GM12878 (cell line): ENCODE data around the gene TRMT1. TPM values are rescaled to one million over a fixed set of nuclear protein-coding genes. Genes with fewer than 3 reads are reported as not detected.

Experiments
- ATAC-seq: fragments of 200-7000 bp; cut with Tn5 transposase; 3 replicates; pipeline ENCODE4 v1.9.1; 2020; ENCODE audit warnings: mild to moderate bottlenecking, moderate library complexity
- BruUV-seq: library from RNA; stranded (reverse); fragments of 400-500 nt; replicated peaks from 2 replicates; lab custom pipeline; 2021; lab: Mats Ljungman, UMichigan
- CTCF ChIA-PET: fragments of 300-600 bp; sonication (Branson Sonifier 250); formaldehyde crosslinking; extraction: SDS; loops from one replicate; lab custom pipeline; 2021; ENCODE audit warnings: inconsistent platforms; lab: Yijun Ruan, JAX
- POLR2A ChIA-PET: fragments of 350-600 bp; formaldehyde crosslinking; extraction: SDS; loops from one replicate; lab custom pipeline; 2021; ENCODE audit warnings: inconsistent platforms; lab: Charles Lee
- RAD21 ChIA-PET: fragments of 300-600 bp; sonication (Branson Sonifier 250); formaldehyde crosslinking; loops from one replicate; lab custom pipeline; 2023; ENCODE audit warnings: antibody characterized with exemption; ENCODE audit not compliant: unreplicated experiment; lab: Charles Lee
- SMC1A ChIA-PET: fragments of 300-600 bp; sonication (Branson Sonifier 250); formaldehyde crosslinking; loops from one replicate; lab custom pipeline; 2023; ENCODE audit not compliant: unreplicated experiment, uncharacterized antibody; lab: Charles Lee
- DNase-seq: peaks from one replicate; pipeline ENCODE4 v3.0.0-alpha.2; 2011; ENCODE audit warnings: low read depth, low spot score
- FAIRE-seq: peaks from 3 replicates; lab custom pipeline; 2011; peaks lifted over from hg19 to GRCh38; lab: Jason Lieb, UNC
- H2AFZ ChIP-seq: 2 replicates; pipeline ENCODE4 v1.6.0; 2011; ENCODE audit warnings: low read depth, low read length, control low read depth; ENCODE audit not compliant: control insufficient read depth
- H3K27ac ChIP-seq: 2 replicates; pipeline ENCODE4 v1.5.1; 2011; ENCODE audit warnings: control low read depth; ENCODE audit not compliant: control insufficient read depth, insufficient read depth
- H3K27me3 ChIP-seq, 2 experiments: replicated peaks in 1 of 2; 2 replicates each; pipeline versions ENCODE4 v1.6.0 to v1.6.1; 2011; ENCODE audit warnings: low read length in 1 of 2; ENCODE audit not compliant: control insufficient read depth in 2 of 2, insufficient read depth in 2 of 2
- H3K36me3 ChIP-seq, 2 experiments: 2 replicates each; pipeline ENCODE4 v1.5.1; 2011; ENCODE audit warnings: low read length in 1 of 2; ENCODE audit not compliant: control insufficient read depth in 2 of 2, insufficient read depth in 2 of 2
- H3K4me1 ChIP-seq: 2 replicates; pipeline ENCODE4 v1.6.1; 2011; ENCODE audit warnings: mild to moderate bottlenecking, low read length, moderate library complexity, mixed read lengths; ENCODE audit not compliant: control insufficient read depth, insufficient read depth
- H3K4me2 ChIP-seq: 2 replicates; pipeline ENCODE4 v1.6.0; 2011; ENCODE audit warnings: control low read depth; ENCODE audit not compliant: control insufficient read depth, insufficient read depth
- H3K4me3 ChIP-seq: fragments of 200-600 bp; sonication (generic); 2 replicates; pipeline ENCODE4 v1.5.1; 2016
- H3K79me2 ChIP-seq: 2 replicates; pipeline ENCODE4 v1.6.0; 2011; ENCODE audit warnings: low read length; ENCODE audit not compliant: control insufficient read depth, insufficient read depth
- H3K9ac ChIP-seq: 2 replicates; pipeline ENCODE4 v1.8.0; 2011; ENCODE audit warnings: low read length, control low read depth, mixed read lengths; ENCODE audit not compliant: control insufficient read depth, insufficient read depth
- H3K9me3 ChIP-seq: replicated peaks from 3 replicates; pipeline ENCODE4 v1.5.1; 2011; ENCODE audit warnings: mild to moderate bottlenecking, low read length; ENCODE audit not compliant: control insufficient read depth, insufficient read depth
- H4K20me1 ChIP-seq: 2 replicates; pipeline ENCODE4 v1.6.0; 2011; ENCODE audit not compliant: control insufficient read depth, insufficient read depth
- ASH2L ChIP-seq: fragments of 300-600, 200-600 bp; sonication (generic); IDR thresholded peaks from 2 replicates; pipeline ENCODE4 v1.6.1; 2017; ENCODE audit warnings: low read depth, mild to moderate bottlenecking, borderline replicate concordance
- WRNIP1 ChIP-seq: IDR thresholded peaks from 2 replicates; pipeline ENCODE4 v1.6.1; 2011; ENCODE audit warnings: low read depth, low read length, improper control_type of control experiment, borderline replicate concordance
- WGBS: methylation state at CpG from one replicate; pipeline ENCODE4 v1.1.6; 2016; ENCODE audit warnings: low lambda C conversion rate; ENCODE audit not compliant: insufficient replicate concordance, insufficient coverage; ENCODE audit errors: missing lambda C conversion rate; 5-methylcytosine and 5-hydroxymethylcytosine counted together
- in situ Hi-C: fragments of 300-500 bp; cut with MboI; formaldehyde crosslinking; loops from 9 replicates; pipeline ENCODE4 v1.14.3; 2018; ENCODE audit warnings: mixed read lengths
- intact Hi-C: fragments of 100-400 bp; cut with micrococcal nuclease; formaldehyde crosslinking; loops from one replicate; pipeline ENCODE4 v1.14.2; 2022; ENCODE audit not compliant: unreplicated experiment
- polyA plus RNA-seq, 11 experiments: library from polyadenylated mRNA; depleted of rRNA in 4 of 11; unstranded in 6 of 11; stranded (reverse) in 5 of 11; fragments of >200 nt; fragmentation: Nextera tagmentation in 4 of 11; fragmentation: Illumina TruSeq in 1 of 11; extraction: Ambion mirVana in 4 of 11; extraction: Trizol in 1 of 11; gene quantifications; 1 replicate in 1 of 11; 2 replicates in 10 of 11; pipeline versions ENCODE4 v1.2.1 to v1.2.3, GENCODE V29; 2011 to 2016; ENCODE audit warnings: inconsistent platforms in 2 of 11, missing spikeins in 2 of 11, low read depth in 1 of 11
- total RNA-seq, 4 experiments: library from RNA; depleted of rRNA in 3 of 4; stranded (reverse); fragments of >200 nt in 3 of 4; fragmentation: Illumina TruSeq in 1 of 4; extraction: Trizol in 1 of 4; gene quantifications; 2 replicates each; pipeline versions ENCODE4 v1.2.1 to v1.2.3, GENCODE V29; 2013 to 2021
- TF ChIP-seq, protein P1 (sequence below): fragments of 450-650 bp; IDR thresholded peaks from 2 replicates; pipeline ENCODE4 v1.6.1; 2016; ENCODE audit warnings: mild to moderate bottlenecking
- TF ChIP-seq, protein P2 (sequence below): IDR thresholded peaks from 2 replicates; pipeline ENCODE4 v1.6.1; 2011; ENCODE audit warnings: borderline replicate concordance, low read depth, mild to moderate bottlenecking, moderate library complexity, low read length; ENCODE audit not compliant: insufficient read depth, poor library complexity, severe bottlenecking

TRMT1 gene
- total and polyA plus RNA-seq, 10 of the 15 experiments (the other 5 are each of a cell fraction or from before 2014, with no cell fraction given), result 3.4 to 68.8 (median 34.8) TPM

GRCh38 chr19:13074378-13074777 is 42.2 kb downstream of the TRMT1 start:
- ChIA-PET POLR2A (interaction anchor here (0.7 kb wide), 1 partner anchor 99 kb away, joined by 5 read pairs; no protein-coding TSS in a partner anchor), CTCF (interaction anchor here (0.6 to 2.1 kb wide), 2 partner anchors 13 to 1696 kb away, joined by 4 to 8 read pairs; no protein-coding TSS in a partner anchor), RAD21 (interaction anchor here (1.5 kb wide), 1 partner anchor 20 kb away, joined by 6 read pairs; no protein-coding TSS in a partner anchor), SMC1A (interaction anchor here (0.7 kb wide), 1 partner anchor 19 kb away, joined by 3 read pairs; no protein-coding TSS in a partner anchor)
- Histone ChIP-seq H3K27me3 (peaks cover 1 to 3% of the 10 kb centered on the region in 2 experiments), H2AFZ (no peak overlapping the region), H3K4me2 (no peak overlapping the region), H3K4me1 (no peaks in the 10 kb centered on the region), H3K27ac (no peak overlapping the region), H3K9me3 (no peaks in the 10 kb centered on the region), H3K36me3 (no peaks in the 10 kb centered on the region), H3K9ac (no peak overlapping the region), H3K4me3 (no peak overlapping the region), H4K20me1 (no peaks in the 10 kb centered on the region), H3K79me2 (no peaks in the 10 kb centered on the region)
- in situ Hi-C loops, result no loop called here
- FAIRE-seq, result no peak
- no TSS peak for BruUV-seq
- 0% methylated on average over 4 of the region's 4 CpGs for WGBS
- no peak for DNase-seq
- intact Hi-C loops, result no loop called here
- no peak for TF ChIP-seq ASH2L
- TF ChIP-seq WRNIP1, result no peak
- TF ChIP-seq, protein P1, sequence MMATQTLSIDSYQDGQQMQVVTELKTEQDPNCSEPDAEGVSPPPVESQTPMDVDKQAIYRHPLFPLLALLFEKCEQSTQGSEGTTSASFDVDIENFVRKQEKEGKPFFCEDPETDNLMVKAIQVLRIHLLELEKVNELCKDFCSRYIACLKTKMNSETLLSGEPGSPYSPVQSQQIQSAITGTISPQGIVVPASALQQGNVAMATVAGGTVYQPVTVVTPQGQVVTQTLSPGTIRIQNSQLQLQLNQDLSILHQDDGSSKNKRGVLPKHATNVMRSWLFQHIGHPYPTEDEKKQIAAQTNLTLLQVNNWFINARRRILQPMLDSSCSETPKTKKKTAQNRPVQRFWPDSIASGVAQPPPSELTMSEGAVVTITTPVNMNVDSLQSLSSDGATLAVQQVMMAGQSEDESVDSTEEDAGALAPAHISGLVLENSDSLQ, result no peak
- TF ChIP-seq, protein P2, sequence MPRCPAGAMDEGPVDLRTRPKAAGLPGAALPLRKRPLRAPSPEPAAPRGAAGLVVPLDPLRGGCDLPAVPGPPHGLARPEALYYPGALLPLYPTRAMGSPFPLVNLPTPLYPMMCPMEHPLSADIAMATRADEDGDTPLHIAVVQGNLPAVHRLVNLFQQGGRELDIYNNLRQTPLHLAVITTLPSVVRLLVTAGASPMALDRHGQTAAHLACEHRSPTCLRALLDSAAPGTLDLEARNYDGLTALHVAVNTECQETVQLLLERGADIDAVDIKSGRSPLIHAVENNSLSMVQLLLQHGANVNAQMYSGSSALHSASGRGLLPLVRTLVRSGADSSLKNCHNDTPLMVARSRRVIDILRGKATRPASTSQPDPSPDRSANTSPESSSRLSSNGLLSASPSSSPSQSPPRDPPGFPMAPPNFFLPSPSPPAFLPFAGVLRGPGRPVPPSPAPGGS, result no peak
- ATAC-seq, result no peak
